GM18505 (cell line): Measurements from ENCODE around the gene FAIM2.

Source experiments
- ATAC-seq: cut with Tn5 transposase; IDR thresholded peaks from one replicate; pipeline ENCODE4 v1.9.1; 2021; ENCODE audit not compliant: unreplicated experiment
- POLR2A ChIP-seq: IDR thresholded peaks from 4 replicates; pipeline ENCODE4 v1.6.1; 2011; ENCODE audit warnings: borderline replicate concordance; ENCODE audit not compliant: insufficient read depth, insufficient read length; ENCODE audit errors: extremely low read depth

The FAIM2 gene

DNA sequence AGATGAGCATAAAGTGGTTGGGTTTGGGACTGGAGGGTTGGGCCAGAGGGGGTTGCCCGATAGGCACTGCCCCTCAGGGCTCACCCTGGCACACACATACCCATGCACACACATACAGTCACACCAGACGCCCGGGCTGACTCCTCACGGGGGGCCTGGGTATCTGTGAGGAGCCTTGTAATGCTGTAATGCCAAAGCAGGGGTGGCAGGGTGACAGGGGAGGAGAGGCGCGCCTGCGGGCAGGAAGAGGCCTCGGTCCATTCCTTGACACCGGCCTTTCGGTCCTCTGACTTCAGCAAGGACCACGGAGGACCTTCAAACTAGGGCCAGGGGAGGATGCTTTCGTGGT is 375 bp downstream of the FAIM2 start:
- no peak for ATAC-seq
- TF ChIP-seq POLR2A = no peak

DNA sequence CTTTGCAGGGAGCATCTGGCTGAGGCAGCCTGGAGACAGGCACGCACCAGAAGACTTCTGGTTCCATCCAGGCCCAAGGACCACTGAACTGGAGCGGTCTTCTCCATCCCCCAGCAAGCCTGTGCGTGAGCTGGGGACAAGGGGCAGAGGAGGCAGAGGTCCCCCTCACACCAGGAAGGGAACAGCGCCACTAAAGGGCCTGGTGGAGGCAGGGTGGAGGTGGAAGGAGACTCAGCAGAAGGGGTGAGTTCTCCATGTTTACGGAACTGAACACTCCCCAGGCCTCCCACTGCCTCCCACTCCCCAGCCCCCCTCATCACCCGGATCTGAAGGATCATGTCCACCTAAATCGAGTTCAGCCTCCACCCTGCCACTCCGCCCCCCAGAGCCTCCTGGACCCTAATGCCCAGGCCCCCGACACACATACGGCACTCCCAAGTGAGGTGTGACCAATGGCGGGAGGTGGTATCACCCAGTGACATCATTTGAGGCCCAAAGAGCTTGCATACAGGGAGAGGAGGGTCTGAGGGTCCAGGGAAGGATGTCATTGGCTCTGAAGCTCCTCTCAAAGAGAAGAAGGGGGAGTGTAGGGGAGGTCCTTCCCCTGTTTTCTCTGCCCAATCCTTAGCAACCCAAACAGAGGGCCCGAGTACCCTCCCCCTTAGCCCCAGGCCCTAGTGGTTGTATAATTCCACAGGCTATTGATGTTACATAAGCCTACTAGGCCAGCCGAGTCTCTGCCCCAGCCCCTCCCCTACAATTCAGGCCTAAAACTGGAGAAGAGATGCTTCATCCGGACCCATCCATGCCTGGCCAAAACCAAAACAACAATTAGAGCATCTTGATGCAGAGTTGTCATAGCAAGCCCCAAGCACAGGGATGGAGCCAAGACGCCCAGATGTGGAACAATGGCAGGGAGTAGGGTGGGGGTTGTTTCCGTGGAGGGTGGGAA is 1.0 kb downstream of the FAIM2 start:
- ATAC-seq = no peak
- TF ChIP-seq POLR2A = no peak

DNA sequence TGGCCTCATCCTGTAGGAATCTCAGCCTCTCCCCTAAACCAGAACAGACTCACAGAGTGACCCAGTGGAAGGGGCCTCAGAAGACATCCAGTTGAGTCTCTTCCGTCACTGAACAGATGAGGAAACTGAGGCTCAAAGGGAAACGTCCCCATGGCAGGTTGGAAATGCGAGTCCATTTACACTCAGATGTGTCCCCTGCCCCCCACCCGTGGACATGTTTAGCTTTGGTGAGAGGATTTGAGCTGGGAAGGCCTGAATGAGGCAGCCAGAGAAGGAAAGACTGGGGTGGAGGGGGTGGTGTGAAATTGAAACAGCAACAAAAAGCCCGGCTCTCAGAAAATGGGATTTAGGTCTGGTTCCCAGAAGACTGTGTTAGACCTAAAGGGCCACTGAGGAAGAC is 1.7 kb downstream of the FAIM2 start:
- TF ChIP-seq POLR2A = no peak
- ATAC-seq = no peak

DNA sequence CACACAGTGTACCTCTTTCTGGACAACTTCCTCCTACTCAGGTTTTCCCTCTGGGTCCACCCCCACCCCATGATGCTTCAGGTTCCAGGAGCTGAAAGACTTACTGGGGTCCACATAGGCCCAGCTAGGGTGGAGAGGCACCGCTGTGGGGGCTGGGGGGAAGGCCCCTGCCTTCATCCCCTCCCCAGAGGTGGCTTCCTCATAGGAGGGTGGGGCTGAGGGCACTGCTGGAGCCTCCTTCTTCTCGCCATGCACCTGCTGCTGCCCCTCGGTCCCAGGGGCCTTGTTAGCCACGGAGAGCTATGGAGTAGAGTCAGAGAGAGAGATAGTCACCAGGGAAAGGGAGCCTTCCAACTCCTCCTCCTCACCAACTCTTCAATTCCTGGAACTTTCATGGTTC is 2.7 kb downstream of the FAIM2 start:
- no peak for ATAC-seq
- no peak for TF ChIP-seq POLR2A

DNA sequence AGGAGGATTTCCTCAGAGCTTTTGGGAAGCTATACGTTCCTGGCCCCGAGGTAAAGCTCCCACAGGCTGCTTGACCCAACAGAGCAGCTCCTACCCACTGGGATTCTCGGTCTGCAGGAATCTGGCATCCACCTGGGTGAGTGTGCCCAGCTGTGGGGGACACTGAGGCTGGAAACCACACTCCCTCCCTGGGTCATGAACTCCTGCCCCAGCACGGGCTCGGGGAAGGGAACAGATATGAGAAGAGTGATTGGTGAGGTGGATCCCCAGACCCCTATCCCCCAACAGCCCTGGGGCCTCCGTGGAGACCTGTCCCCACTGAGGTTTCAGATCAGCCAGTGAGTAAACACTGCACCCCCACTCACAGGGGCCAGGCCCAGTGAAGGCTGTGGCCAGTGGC is 3.3 kb downstream of the FAIM2 start:
- TF ChIP-seq POLR2A = no peak
- ATAC-seq = no peak

DNA sequence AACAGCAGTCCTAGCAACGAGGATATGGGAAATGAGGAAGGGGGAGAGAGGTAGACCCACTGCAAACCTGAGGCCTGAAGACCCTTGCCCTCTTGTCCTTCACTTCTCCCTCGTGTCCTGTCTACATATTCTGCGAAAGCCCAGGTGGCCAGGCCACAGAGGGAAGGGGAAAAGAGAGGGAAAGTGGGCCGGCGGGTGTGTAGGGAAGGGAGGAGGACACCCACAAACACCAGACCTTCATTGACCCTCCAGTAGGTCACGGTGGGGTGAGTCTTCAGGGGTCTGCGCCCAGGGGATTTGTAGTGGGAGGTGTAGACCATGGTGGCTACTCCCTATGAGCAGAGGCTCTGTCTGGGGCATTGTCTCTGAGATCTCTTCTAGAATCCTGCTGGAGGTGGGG is 3.8 kb downstream of the FAIM2 start:
- ATAC-seq = no peak
- no peak for TF ChIP-seq POLR2A

DNA sequence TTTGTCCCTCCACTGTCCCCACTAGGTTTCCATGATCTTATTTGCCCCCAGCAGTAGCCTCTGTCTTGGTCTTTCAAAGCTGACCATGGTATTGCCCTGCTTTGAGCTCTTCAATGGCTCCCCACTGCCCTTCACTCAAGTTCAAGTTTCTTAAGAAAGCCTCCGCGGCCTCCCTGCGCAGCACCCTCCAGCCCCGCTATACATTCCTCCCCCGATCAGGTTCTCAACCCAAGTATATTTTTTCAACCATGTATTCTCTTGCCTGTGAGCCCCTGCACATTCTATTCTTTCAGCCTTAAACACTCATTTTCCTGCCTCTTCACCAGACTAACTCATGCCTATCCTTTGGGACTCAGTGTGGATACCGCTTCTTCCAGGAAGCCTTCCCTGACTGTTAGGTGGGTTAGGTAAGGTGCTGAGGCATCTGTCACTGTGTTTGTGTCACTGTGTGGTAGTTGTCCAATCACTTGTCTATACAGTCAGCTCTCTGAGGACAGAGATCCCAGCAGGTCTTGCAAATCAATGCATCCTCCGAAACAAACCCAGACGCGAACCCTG is 4.3 kb downstream of the FAIM2 start:
- no peak for ATAC-seq

DNA sequence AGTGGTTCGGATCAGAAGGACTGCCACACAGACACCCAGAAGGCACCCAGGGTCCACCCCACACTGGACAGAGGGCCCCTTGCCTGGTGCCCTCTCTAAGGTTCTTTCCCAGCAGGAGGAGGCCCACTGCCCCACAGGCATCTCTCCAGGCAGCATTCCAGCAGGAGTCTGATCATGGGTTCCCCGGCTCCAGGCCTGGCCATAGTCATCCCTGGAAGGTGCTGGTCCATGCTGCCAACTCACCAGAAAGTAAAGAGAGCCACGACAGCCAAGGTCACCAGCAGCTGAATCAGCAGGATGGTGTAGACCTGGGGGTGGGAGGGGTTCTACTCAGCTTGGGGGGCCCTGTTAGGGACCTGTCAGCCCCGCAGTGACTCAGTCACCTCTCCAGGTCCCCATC is 6.4 kb downstream of the FAIM2 start:
- no peak for TF ChIP-seq POLR2A
- no peak for ATAC-seq

More for the DNA sequence above, 4.3 kb downstream of the FAIM2 start:
- TF ChIP-seq POLR2A = no peak

DNA sequence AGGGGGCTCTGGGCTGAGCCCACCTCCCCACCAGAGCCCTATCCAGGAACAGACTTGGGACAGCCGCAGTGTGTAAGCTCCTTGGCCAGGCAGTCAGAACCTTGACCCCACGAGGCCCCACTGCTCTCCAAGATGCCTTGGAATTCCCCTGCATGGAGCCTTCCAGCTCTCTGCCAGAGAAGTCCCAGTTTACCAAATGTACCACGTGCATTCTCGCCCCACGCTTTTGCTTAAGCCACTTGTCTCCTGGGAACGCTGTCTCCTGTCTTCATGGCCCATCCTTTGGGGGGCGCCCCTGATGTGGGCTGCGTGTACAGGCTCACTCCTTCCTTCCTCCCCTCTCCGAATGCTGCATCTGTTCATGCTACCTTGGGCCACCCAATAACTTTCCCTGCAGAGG is 7.9 kb downstream of the FAIM2 start:
- ATAC-seq = no peak
- TF ChIP-seq POLR2A = no peak

DNA sequence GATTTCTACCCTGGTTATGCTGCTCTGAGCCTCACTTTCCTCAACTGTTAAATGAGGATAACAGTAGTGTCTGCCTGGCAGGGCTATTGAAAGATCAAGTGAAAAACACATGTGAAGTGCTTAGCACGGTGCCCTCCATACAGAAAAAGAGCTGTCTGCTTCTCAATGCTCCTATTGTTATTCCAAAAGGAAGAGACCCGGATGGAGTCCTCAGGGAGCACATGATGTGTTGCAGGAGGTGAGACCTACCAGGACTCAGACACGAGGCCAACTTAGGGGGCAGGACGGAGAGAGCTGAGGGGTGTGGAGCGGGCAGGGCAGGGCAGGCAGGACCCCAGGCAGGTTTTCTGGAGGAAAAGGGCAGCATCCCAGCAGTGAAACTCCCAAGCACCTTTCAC is 8.9 kb downstream of the FAIM2 start:
- TF ChIP-seq POLR2A = no peak
- ATAC-seq = no peak

DNA sequence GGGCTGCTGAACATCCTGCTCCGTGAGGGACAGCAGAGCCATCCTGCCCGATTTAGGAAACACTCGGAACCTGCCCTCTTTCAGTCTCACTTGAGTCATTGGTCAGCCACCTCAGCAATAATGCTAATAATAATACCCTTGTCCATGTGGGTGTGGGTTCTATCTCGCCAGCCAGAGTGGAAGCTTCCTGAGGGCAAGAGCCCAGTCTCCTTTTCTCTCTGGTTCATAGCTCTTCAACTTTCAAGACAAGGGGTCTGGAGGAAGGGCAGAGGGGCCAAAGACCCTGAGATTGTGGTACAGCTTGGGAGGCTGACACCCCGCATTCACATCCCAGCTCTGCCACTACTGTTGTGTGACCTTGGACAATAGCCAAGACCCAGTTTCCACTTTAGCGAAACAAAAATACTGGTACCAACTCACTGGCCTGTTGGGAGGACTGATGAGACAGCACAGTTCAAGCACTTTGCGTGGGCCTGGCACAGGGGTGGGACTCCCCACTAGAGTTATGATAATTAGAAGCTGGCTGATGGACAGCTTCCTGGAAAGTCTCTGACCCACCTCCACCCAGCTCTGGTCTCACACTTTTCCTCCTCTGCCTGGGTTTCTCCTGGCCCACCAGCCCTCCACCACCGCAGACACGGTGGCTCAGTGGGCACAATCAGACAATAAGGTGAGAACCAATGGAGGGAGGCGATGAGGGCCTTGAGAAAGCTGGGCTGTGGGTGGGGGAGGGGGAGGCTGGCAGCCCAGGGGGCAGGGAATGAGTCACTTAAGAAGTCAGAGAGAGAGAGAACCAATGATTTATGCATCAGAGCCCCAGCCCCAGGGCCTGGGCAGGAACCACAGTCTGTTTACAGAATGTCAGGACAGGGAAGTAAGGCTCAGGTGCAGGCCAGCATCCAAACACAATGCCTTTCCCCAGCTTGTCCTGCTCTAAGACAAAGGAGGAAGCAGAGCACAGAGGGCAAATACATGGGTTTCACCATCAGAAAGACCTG is 9.6 kb downstream of the FAIM2 start:
- TF ChIP-seq POLR2A = no peak
- no peak for ATAC-seq

DNA sequence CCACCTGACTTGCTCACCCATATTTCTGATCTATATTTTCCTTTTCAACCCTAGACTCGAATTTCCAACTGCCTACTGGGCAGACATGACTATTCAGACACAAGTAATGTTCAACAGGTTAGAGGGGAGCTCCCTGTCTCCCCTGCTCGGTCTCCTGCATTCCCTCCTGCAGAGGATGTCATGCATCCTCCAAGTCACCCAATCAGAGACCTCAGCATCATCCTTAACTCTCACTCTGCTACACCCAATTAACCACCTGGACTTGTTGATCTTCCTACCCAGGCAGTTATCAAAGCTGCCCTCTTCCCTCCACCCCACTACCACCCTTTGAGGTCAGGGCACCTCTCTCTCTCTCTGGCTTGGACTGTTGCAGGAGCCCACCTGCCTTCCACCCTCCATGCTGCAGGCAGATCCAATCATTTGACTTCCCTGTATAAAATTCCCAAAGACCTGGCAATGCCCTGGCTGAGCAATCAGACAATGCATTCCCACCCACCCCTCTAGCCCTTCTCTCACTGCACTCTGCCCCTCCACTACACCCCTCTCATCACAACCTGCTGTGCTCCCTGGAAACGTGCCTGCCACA is 10.9 kb downstream of the FAIM2 start:
- no peak for TF ChIP-seq POLR2A
- ATAC-seq = no peak
